ENCODE data around the gene LVRN. TPM values are rescaled to one million over a fixed set of nuclear protein-coding genes. Genes with fewer than 3 reads are reported as not detected.

The LVRN gene
- total RNA-seq, 4 donors from 2014 or later = 0.67 to 4.7 (median 2.2) TPM

GRCh38 chr5:116004248-116004647 lies 42.0 kb downstream of the LVRN start:
- Histone ChIP-seq H3K9me3 (no peaks in the 10 kb centered on the region), H3K4me3 (replicated peaks in 1 of 3) (no peak overlapping the region), H3K27me3 (no peaks in the 10 kb centered on the region), H3K27ac (no peak overlapping the region), H3K36me3 (no peaks in the 10 kb centered on the region), H3K4me1 (no peaks in the 10 kb centered on the region)
- DNase-seq = no peak
- intact Hi-C loops (cut with DNase I) = no loop called here
- TF ChIP-seq CTCF (IDR thresholded peaks at IDR 0.05) (no peak), POLR2A (IDR thresholded peaks at IDR 0.05) (no peak)
- 90 to 91% methylated on average over 3 of the region's 3 CpGs for WGBS, 2 donors

GRCh38 chr5:116009806-116010205 lies 47.5 kb downstream of the LVRN start:
- Histone ChIP-seq H3K27me3 (no peaks in the 10 kb centered on the region), H3K4me3 (replicated peaks in 1 of 3) (no peak overlapping the region), H3K36me3 (no peaks in the 10 kb centered on the region), H3K27ac (no peak overlapping the region), H3K4me1 (no peaks in the 10 kb centered on the region), H3K9me3 (no peaks in the 10 kb centered on the region)
- DNase-seq = no peak
- TF ChIP-seq CTCF (IDR thresholded peaks at IDR 0.05) = no peak
- TF ChIP-seq POLR2A (IDR thresholded peaks at IDR 0.05) = no peak
- intact Hi-C loops (cut with DNase I) = no loop called here
- WGBS, 2 donors = 79 to 88% methylated on average over 3 of the region's 3 CpGs

- DNase-seq = no peak
- no peak for TF ChIP-seq CTCF (IDR thresholded peaks at IDR 0.05)
- TF ChIP-seq POLR2A (IDR thresholded peaks at IDR 0.05) = no peak
- Histone ChIP-seq H3K27me3 (no peaks in the 10 kb centered on the region), H3K36me3 (no peaks in the 10 kb centered on the region), H3K4me3 (replicated peaks in 1 of 3) (no peak overlapping the region), H3K4me1 (no peaks in the 10 kb centered on the region), H3K9me3 (no peaks in the 10 kb centered on the region), H3K27ac (no peak overlapping the region)
- intact Hi-C loops (cut with DNase I) = no loop called here
These were observed 48.8 kb downstream of the LVRN start for GRCh38 chr5:116011046-116011445.

- no peak for DNase-seq
- intact Hi-C loops (cut with DNase I) = no loop called here
- no peaks in the 10 kb centered on the region for H3K36me3 ChIP-seq
- H3K4me1 ChIP-seq = no peaks in the 10 kb centered on the region
- no peak overlapping the region for H3K27ac ChIP-seq
- TF ChIP-seq POLR2A (IDR thresholded peaks at IDR 0.05) (no peak), CTCF (IDR thresholded peaks at IDR 0.05) (no peak)
- H3K9me3 ChIP-seq = no peaks in the 10 kb centered on the region
- 52 to 58% methylated on average over 6 of the region's 6 CpGs for WGBS, 2 donors
- H3K4me3 ChIP-seq (replicated peaks in 1 of 3) = no peak overlapping the region
- no peaks in the 10 kb centered on the region for H3K27me3 ChIP-seq
These were observed 51.0 kb downstream of the LVRN start for GRCh38 chr5:116013207-116013785.

GRCh38 chr5:116013936-116014335 lies 51.7 kb downstream of the LVRN start:
- H3K27ac ChIP-seq = no peak overlapping the region
- TF ChIP-seq CTCF (IDR thresholded peaks at IDR 0.05) (no peak), POLR2A (IDR thresholded peaks at IDR 0.05) (no peak)
- H3K9me3 ChIP-seq = no peaks in the 10 kb centered on the region
- no peaks in the 10 kb centered on the region for H3K36me3 ChIP-seq
- no peak overlapping the region for H3K4me3 ChIP-seq (replicated peaks in 1 of 3)
- H3K4me1 ChIP-seq = no peaks in the 10 kb centered on the region
- no peaks in the 10 kb centered on the region for H3K27me3 ChIP-seq
- no peak for DNase-seq
- intact Hi-C loops (cut with DNase I) = no loop called here
